Measurements from ENCODE around the gene CHST3. TPM values are rescaled to one million over a fixed set of nuclear protein-coding genes. Genes with fewer than 3 reads are reported as not detected.

Gene CHST3
- total and polyA plus RNA-seq, 9 of the 15 experiments (the other 6 are each of a cell fraction or from before 2014, with no cell fraction given), result 0.01 to 1.3 (median 0.15) TPM

DNA sequence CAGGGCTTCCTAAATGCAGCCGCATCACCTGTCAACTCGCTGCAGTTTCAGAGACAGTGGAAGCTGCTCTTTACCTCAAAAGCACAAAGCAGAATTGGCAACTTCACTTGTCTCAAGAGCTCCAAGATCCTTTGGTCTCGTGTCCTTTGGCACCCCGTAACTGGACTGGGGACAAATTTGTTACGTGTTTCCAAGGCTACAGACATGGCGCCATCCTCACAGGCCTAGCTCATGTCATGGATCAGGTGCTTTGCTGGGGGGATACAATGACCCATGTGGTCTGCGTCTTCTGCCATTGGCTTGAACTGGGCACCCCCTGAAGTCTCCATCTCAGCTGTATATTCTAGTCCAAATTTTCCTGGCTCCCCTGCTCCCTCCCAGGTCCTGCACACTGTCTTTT is 48.6 kb downstream of the CHST3 start:
- H3K4me3 ChIP-seq, result no peak overlapping the region
- H3K4me1 ChIP-seq (replicated peaks in 1 of 2; ENCODE audit: control insufficient read depth in 2 of 2, insufficient read depth in 2 of 2, low read length in 2 of 2), result peaks cover 0 to 8% of the 10 kb centered on the region in 2 experiments; a peak in 1 of 5 replicates
- H3K9me3 ChIP-seq (replicated peaks; ENCODE audit: control insufficient read depth, insufficient read depth, low read depth, low read length), result no peaks in the 10 kb centered on the region
- in situ Hi-C loops (cut with MboI), result no loop called here
- no peak for ATAC-seq
- FAIRE-seq, result peak; percentile 6
- H3K79me2 ChIP-seq (ENCODE audit: control insufficient read depth, insufficient read depth, low read length), result no peaks in the 10 kb centered on the region
- ChIA-PET CTCF (ENCODE audit: low intra/inter-chr PET ratio) (no interaction called here), POLR2A (no interaction called here)
- H3K9me1 ChIP-seq (ENCODE audit: control insufficient read depth, insufficient read depth, low read length), result no peaks in the 10 kb centered on the region
- H2AFZ ChIP-seq (ENCODE audit: low read depth, low read length), result no peak overlapping the region
- no peaks in the 10 kb centered on the region for H3K36me3 ChIP-seq (ENCODE audit: control insufficient read depth, insufficient read depth, low read length)
- 4% methylated on average over 7 of the region's 7 CpGs for WGBS (ENCODE audit: insufficient coverage, low coverage, missing lambda C conversion rate)
- H3K4me2 ChIP-seq (ENCODE audit: insufficient read depth, low read length), result no peak overlapping the region
- intact Hi-C loops (cut with micrococcal nuclease), result no loop called here
- H3K27me3 ChIP-seq (ENCODE audit: control insufficient read depth in 2 of 2, insufficient read depth in 2 of 2, low read length in 2 of 2), result peaks cover 47 to 65% of the 10 kb centered on the region in 2 experiments
- no peak overlapping the region for H3K27ac ChIP-seq (ENCODE audit: extremely low read depth, low read depth, low read length)
- DNase-seq (ENCODE audit: extremely low read depth in 1 of 4, low spot score in 3 of 4), result no peak
- no peak overlapping the region for H3K9ac ChIP-seq (ENCODE audit: insufficient read depth in 1 of 2, low read depth in 2 of 2, low read length in 2 of 2)
- 0 out of 2 replicates have a peak, but pooled peaks cover 5% of the 10 kb centered on the region for H4K20me1 ChIP-seq (replicated peaks; ENCODE audit: control insufficient read depth, insufficient read depth, low read length)
- BruUV-seq (replicated peaks), result no TSS peak
- TF ChIP-seq, protein P1, sequence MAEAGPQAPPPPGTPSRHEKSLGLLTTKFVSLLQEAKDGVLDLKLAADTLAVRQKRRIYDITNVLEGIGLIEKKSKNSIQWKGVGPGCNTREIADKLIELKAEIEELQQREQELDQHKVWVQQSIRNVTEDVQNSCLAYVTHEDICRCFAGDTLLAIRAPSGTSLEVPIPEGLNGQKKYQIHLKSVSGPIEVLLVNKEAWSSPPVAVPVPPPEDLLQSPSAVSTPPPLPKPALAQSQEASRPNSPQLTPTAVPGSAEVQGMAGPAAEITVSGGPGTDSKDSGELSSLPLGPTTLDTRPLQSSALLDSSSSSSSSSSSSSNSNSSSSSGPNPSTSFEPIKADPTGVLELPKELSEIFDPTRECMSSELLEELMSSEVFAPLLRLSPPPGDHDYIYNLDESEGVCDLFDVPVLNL (CRISPR knock-in tag; IDR thresholded peaks at IDR 0.05; ENCODE audit: low read depth), result no peak
- TF ChIP-seq, protein P2, sequence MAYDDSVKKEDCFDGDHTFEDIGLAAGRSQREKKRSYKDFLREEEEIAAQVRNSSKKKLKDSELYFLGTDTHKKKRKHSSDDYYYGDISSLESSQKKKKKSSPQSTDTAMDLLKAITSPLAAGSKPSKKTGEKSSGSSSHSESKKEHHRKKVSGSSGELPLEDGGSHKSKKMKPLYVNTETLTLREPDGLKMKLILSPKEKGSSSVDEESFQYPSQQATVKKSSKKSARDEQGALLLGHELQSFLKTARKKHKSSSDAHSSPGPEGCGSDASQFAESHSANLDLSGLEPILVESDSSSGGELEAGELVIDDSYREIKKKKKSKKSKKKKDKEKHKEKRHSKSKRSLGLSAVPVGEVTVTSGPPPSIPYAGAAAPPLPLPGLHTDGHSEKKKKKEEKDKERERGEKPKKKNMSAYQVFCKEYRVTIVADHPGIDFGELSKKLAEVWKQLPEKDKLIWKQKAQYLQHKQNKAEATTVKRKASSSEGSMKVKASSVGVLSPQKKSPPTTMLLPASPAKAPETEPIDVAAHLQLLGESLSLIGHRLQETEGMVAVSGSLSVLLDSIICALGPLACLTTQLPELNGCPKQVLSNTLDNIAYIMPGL (CRISPR knock-in tag; IDR thresholded peaks at IDR 0.05), result no peak
- no peak for TF ChIP-seq OTX1 (CRISPR knock-in tag; IDR thresholded peaks at IDR 0.05)
- TF ChIP-seq FOXK1 (CRISPR knock-in tag; IDR thresholded peaks at IDR 0.05; ENCODE audit: borderline replicate concordance), result no peak
- TF ChIP-seq ZFPM2 (CRISPR knock-in tag; IDR thresholded peaks at IDR 0.05), result no peak
- TF ChIP-seq RBM25 (IDR thresholded peaks at IDR 0.05; ENCODE audit: low read depth, low read length, severe bottlenecking), result no peak
- TF ChIP-seq RBM34 (IDR thresholded peaks at IDR 0.05; ENCODE audit: borderline replicate concordance, insufficient read depth, low read length), result no peak
- no peak for TF ChIP-seq CREBBP (IDR thresholded peaks at IDR 0.05; ENCODE audit: low read depth, low read length)
- no peak for TF ChIP-seq GATA2 (CRISPR knock-in tag; IDR thresholded peaks at IDR 0.05)
- TF ChIP-seq DDX20 (tag; IDR thresholded peaks at IDR 0.05; ENCODE audit: low read depth), result no peak
- TF ChIP-seq, protein P3, sequence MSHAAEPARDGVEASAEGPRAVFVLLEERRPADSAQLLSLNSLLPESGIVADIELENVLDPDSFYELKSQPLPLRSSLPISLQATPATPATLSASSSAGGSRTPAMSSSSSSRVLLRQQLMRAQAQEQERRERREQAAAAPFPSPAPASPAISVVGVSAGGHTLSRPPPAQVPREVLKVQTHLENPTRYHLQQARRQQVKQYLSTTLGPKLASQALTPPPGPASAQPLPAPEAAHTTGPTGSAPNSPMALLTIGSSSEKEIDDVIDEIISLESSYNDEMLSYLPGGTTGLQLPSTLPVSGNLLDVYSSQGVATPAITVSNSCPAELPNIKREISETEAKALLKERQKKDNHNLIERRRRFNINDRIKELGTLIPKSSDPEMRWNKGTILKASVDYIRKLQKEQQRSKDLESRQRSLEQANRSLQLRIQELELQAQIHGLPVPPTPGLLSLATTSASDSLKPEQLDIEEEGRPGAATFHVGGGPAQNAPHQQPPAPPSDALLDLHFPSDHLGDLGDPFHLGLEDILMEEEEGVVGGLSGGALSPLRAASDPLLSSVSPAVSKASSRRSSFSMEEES (CRISPR knock-in tag; IDR thresholded peaks at IDR 0.05), result no peak
- TF ChIP-seq, protein P4, sequence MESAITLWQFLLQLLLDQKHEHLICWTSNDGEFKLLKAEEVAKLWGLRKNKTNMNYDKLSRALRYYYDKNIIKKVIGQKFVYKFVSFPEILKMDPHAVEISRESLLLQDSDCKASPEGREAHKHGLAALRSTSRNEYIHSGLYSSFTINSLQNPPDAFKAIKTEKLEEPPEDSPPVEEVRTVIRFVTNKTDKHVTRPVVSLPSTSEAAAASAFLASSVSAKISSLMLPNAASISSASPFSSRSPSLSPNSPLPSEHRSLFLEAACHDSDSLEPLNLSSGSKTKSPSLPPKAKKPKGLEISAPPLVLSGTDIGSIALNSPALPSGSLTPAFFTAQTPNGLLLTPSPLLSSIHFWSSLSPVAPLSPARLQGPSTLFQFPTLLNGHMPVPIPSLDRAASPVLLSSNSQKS (CRISPR knock-in tag; IDR thresholded peaks at IDR 0.05), result no peak
- TF ChIP-seq ZNF717 (CRISPR knock-in tag; IDR thresholded peaks at IDR 0.05), result no peak
- no peak for TF ChIP-seq NR1H2 (CRISPR knock-in tag; IDR thresholded peaks at IDR 0.05)
- TF ChIP-seq MTF1 (CRISPR knock-in tag; IDR thresholded peaks at IDR 0.05; ENCODE audit: borderline replicate concordance), result no peak

Measured in K562 (cell line).